ENCODE measurements around the gene NCOA1. TPM values are rescaled to one million over a fixed set of nuclear protein-coding genes. Genes with fewer than 3 reads are reported as not detected.

Gene NCOA1
- polyA plus RNA-seq, 1 donor from 2014 or later, result 23.0 TPM

DNA sequence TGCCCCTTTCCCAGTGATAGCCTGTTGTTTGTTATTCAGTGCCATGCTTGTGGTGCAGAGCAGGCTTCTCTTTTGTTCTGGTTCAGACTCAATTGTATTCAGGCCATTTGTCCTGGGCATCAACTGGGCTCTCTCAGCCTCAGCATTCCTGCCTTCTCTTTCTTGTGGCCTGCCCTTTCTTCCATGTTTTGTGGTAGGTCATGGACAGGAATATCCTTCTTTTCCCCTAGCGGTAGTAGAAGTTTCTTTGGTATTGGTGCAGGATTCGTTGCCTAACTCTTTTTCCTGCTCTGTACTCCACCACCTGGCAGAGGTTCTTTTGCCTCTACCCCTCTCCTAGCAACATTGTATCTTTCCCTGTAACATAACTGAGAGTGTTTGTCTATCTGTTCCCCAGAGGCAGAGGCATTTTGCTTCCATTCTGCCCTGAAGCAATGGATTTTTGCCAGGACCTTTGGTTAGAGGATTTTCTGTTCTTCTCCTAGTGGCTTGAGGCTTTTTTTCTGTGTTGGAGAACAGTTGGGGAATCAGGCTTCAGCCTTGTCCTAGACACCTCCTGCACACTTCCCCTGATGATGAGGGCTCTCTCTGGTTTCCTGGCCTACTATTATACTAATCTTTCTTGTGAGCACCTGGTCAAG lies 68.5 kb downstream of the NCOA1 start:
- Histone ChIP-seq H3K9me3 (ENCODE audit: low read length) (no peaks in the 10 kb centered on the region), H3K9ac (ENCODE audit: low read length) (no peak overlapping the region), H3K27ac (ENCODE audit: low read length) (no peak overlapping the region), H3F3A (ENCODE audit: insufficient read depth, low read length, poor library complexity, severe bottlenecking) (no peaks in the 10 kb centered on the region), H3K36me3 (ENCODE audit: insufficient read depth, low read length) (no peaks in the 10 kb centered on the region), H3K27me3 (ENCODE audit: insufficient read depth, low read depth, low read length) (no peaks in the 10 kb centered on the region), H3K4me3 (ENCODE audit: low read length) (no peak overlapping the region), H3K9me2 (ENCODE audit: insufficient read depth, low read length) (no peaks in the 10 kb centered on the region), H3K4me2 (ENCODE audit: low read length) (no peak overlapping the region), H4K20me1 (ENCODE audit: insufficient read depth) (no peaks in the 10 kb centered on the region), H2AFZ (ENCODE audit: low read depth, low read length) (no peak overlapping the region), H3K79me2 (replicated peaks; ENCODE audit: insufficient read depth, low read length) (peaks cover 27% of the 10 kb centered on the region)
- no peak for TF ChIP-seq RAD21 (conservative IDR thresholded peaks at IDR 0.05)
- TF ChIP-seq POLR2AphosphoS5 (IDR thresholded peaks at IDR 0.05), result no peak
- no peak for TF ChIP-seq SMC3 (conservative IDR thresholded peaks at IDR 0.05; ENCODE audit: poor library complexity)
- TF ChIP-seq, protein P1, sequence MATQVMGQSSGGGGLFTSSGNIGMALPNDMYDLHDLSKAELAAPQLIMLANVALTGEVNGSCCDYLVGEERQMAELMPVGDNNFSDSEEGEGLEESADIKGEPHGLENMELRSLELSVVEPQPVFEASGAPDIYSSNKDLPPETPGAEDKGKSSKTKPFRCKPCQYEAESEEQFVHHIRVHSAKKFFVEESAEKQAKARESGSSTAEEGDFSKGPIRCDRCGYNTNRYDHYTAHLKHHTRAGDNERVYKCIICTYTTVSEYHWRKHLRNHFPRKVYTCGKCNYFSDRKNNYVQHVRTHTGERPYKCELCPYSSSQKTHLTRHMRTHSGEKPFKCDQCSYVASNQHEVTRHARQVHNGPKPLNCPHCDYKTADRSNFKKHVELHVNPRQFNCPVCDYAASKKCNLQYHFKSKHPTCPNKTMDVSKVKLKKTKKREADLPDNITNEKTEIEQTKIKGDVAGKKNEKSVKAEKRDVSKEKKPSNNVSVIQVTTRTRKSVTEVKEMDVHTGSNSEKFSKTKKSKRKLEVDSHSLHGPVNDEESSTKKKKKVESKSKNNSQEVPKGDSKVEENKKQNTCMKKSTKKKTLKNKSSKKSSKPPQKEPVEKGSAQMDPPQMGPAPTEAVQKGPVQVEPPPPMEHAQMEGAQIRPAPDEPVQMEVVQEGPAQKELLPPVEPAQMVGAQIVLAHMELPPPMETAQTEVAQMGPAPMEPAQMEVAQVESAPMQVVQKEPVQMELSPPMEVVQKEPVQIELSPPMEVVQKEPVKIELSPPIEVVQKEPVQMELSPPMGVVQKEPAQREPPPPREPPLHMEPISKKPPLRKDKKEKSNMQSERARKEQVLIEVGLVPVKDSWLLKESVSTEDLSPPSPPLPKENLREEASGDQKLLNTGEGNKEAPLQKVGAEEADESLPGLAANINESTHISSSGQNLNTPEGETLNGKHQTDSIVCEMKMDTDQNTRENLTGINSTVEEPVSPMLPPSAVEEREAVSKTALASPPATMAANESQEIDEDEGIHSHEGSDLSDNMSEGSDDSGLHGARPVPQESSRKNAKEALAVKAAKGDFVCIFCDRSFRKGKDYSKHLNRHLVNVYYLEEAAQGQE (IDR thresholded peaks at IDR 0.05; ENCODE audit: borderline replicate concordance), result no peak
- TF ChIP-seq CTCF (IDR thresholded peaks at IDR 0.05; ENCODE audit: poor library complexity, severe bottlenecking), result no peak
- no peak for TF ChIP-seq EP300 (conservative IDR thresholded peaks at IDR 0.05; ENCODE audit: poor library complexity, severe bottlenecking)
- TF ChIP-seq EZH2 (IDR thresholded peaks at IDR 0.05; ENCODE audit: borderline replicate concordance, insufficient read depth, low read length, poor library complexity, severe bottlenecking), result no peak
- no peak for TF ChIP-seq MXI1 (conservative IDR thresholded peaks at IDR 0.05; ENCODE audit: poor library complexity, severe bottlenecking)
- no peak for TF ChIP-seq TAF1 (IDR thresholded peaks at IDR 0.05; ENCODE audit: low read depth)

DNA sequence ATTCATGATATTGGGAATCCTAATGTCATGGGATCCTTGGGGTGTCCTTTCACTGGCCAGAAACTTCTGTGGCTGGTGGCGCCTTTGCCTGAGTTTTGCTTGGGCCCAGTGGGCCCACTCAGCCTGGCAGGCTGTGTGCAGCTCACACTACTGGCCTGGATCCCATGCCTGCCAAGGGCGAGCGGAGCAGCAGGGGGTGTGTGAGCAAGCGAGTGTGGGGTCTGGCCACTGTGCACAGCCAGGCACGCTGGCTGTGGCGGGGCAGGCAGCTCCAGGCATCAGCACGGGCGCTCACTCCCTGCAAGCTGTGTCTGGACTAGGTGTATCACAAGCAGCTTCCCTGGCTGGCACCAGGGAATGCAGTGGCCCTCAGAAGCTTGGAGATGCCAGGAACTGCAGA lies 74.5 kb downstream of the NCOA1 start:
- Histone ChIP-seq H3K36me3 (ENCODE audit: insufficient read depth, low read length) (peaks cover 16% of the 10 kb centered on the region), H3K4me2 (ENCODE audit: low read length) (no peak overlapping the region), H3K79me2 (replicated peaks; ENCODE audit: insufficient read depth, low read length) (peaks cover 7% of the 10 kb centered on the region), H3K9me3 (ENCODE audit: low read length) (no peaks in the 10 kb centered on the region), H4K20me1 (ENCODE audit: insufficient read depth) (no peaks in the 10 kb centered on the region), H2AFZ (ENCODE audit: low read depth, low read length) (no peak overlapping the region), H3K27ac (ENCODE audit: low read length) (no peak overlapping the region), H3K9me2 (ENCODE audit: insufficient read depth, low read length) (no peaks in the 10 kb centered on the region), H3K9ac (ENCODE audit: low read length) (no peak overlapping the region), H3F3A (ENCODE audit: insufficient read depth, low read length, poor library complexity, severe bottlenecking) (no peaks in the 10 kb centered on the region), H3K4me3 (ENCODE audit: low read length) (no peak overlapping the region), H3K27me3 (ENCODE audit: insufficient read depth, low read depth, low read length) (no peaks in the 10 kb centered on the region)
- TF ChIP-seq, protein P1 (IDR thresholded peaks at IDR 0.05; ENCODE audit: borderline replicate concordance), result no peak
- no peak for TF ChIP-seq MXI1 (conservative IDR thresholded peaks at IDR 0.05; ENCODE audit: poor library complexity, severe bottlenecking)
- no peak for TF ChIP-seq EP300 (conservative IDR thresholded peaks at IDR 0.05; ENCODE audit: poor library complexity, severe bottlenecking)
- no peak for TF ChIP-seq CTCF (IDR thresholded peaks at IDR 0.05; ENCODE audit: poor library complexity, severe bottlenecking)
- TF ChIP-seq RAD21 (conservative IDR thresholded peaks at IDR 0.05), result no peak
- TF ChIP-seq SMC3 (conservative IDR thresholded peaks at IDR 0.05; ENCODE audit: poor library complexity), result no peak
- TF ChIP-seq TAF1 (IDR thresholded peaks at IDR 0.05; ENCODE audit: low read depth), result no peak
- TF ChIP-seq EZH2 (IDR thresholded peaks at IDR 0.05; ENCODE audit: borderline replicate concordance, insufficient read depth, low read length, poor library complexity, severe bottlenecking), result no peak
